EH (cell line): Measurements from ENCODE around the gene WASHC4.
"Not testable (repeated sequence)": the region's sequence is repeated elsewhere in the genome, so short reads cannot be mapped to it uniquely, and the experiment has no call there.

Experiments used
- DNase-seq: peaks from one replicate; pipeline ENCODE4 v3.0.0-alpha.2; 2015; ENCODE audit warnings: low read depth

The WASHC4 gene

DNA sequence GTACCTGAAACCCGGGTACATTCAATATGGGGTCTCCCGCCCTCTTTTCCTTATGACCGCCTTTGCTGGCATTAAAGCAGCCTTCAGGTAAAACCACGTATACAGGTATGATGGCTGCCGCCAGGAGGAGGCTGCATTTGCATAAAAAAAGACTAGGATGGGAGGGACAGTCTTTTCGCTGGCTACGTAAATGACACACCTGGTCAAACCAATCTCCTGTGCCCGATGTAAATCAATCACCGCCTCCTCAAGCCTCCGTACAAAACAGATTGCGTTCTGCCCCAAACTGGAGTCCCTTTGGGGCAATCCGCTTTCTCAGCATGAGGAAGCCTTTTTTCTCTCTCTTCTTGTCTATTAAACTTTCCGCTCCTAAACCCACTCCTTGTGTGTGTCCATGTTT, 15.2 kb upstream of the WASHC4 start:
- DNase-seq, result no peak

DNA sequence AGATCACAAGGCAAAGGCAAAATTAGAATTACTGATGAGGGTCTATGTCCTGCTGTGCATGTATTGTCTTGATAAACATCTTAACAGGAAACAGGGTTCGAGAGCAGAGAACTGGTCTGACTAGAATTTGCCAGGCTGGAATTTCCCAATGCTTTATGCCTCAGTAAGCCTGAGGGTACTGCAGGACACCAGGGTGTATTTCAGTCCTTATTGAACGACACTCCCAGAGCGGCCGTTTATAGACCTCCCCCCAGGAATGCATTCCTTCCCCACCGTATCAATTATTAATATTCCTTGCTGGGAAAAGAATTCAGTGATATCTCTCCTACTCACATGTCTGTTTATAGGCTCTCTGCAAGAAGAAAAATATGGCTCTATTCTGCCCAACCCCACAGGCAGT, 12.2 kb upstream of the WASHC4 start:
- not testable (repeated sequence) for DNase-seq

DNA sequence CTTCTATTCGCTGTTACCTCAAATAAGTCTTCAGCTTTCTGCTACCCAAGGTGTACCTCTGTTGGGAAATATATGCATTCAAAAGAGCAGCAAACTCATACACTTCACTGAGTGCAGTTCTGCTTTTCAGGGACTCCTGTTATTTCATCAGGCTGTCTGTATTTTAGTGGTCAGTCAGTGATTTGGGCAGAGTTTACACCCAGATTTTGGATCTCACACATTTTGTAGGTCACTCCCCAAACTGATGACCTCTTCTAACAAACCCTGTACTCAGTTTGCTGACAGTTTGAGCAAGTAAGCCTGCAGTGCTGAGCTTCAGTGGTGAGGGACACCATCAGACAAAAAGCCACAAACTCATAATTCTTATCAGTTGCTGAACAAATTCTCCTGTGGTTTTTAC, 8.2 kb upstream of the WASHC4 start:
- DNase-seq, result no peak

DNA sequence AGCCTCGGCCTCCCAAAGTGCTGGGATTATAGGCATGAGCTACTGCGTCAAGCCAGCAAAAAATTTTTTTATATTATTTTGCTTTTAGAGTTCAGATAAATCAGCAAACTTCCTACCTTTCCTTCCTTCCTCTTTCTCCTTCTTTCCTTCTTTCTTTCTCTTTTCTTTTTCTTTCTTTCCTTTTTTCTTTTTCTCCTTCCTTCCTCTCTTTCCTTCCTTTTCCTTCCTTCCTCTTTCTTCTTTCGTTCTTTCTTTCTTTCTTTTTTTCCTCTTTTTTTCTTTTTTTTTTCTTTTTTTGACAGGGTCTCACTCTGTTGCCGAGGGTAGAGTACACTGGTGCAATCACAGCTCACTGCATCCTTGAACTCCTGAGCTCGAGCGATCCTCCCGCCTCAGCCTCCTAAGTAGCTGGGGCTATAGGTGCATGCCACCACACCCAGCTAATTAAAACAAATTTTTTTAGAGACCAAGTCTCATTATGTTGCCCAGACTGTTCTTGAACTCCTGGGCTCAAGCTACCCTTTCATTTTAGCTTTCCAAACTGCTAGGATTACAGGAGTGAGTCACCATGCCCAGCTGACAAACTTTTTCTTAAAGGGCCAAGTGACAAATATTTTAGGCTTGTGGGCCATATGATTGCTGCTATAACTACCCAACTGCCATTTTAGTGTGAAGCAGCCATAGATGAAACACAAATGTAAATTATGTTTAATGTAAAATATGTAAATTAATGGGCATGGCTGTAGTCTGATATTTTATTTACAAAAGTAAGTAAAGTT, 7.1 kb upstream of the WASHC4 start:
- peak; percentile 73 for DNase-seq

DNA sequence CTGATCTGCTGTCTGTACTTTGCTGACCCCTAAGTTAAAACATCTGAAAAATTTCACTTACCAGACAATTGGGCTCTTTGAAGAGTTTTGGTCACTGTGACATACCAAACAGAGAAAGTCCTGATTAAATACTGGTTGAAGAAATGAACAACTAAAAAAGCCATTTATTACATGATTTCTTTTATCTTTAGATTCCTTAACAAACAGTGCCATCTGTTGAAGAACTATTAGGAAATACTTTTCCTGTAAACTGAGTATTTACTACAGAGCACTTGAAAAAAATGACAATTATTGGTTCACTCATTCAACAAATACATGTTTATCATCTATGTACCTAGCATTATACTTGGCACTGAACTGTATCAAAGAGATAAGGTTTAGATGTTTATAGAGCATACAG, 6.5 kb upstream of the WASHC4 start:
- DNase-seq, result peak; percentile 39

DNA sequence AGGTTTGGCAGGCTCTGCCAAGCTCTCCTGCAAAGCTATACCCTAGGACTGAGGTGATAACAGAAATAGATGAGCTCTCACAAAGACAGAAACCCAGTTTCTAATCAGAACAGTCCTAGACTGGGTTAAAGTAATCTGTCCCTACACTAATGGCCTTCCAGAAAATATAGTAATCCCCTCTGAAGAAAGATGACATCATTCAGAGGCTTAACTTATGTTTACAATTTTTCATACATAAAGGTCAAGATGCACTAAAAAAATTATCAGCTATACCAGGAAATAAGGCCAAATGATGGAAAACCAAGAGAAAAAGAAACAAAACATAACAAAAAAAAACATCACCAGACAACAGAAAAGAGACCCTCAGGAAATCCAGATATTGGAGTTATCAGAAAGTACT, 4.9 kb upstream of the WASHC4 start:
- DNase-seq, result no peak

DNA sequence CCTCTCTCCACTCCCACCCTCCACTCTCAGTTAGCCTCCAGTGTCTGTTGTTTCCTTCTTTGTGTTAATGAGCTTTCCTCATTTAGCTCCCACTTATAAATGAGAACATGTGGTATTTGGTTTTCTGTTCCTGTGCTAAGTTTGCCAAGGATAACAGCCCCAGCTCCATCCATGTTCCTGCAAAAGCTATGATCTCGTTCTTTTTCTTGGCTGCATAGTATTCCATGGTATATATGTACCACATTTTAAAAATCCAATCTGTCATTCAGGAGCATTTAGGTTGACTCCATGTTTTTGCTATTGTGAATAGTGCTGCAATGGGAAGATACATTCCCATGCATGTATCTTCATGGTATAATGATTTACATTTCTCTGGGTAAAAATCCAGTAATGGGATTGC, 2.8 kb upstream of the WASHC4 start:
- DNase-seq, result no peak

DNA sequence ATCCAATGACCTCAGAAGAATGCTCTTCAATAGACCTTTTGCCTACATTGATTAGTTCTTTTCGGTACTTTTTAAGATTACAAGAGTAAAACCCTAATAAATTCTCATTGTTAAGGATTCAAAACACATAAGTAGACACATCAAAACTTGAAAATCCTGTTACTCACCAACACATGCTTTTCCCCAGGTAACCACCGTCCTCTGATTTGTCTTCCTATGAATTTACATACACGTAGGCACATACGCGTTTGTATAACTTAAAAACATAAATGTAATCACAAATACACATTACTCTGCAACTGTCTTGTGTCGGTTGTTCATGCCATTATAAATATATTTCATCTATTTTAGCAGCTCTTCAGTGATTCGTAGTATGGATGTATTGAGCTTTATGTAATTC, 910 bp upstream of the WASHC4 start:
- DNase-seq, result no peak

DNA sequence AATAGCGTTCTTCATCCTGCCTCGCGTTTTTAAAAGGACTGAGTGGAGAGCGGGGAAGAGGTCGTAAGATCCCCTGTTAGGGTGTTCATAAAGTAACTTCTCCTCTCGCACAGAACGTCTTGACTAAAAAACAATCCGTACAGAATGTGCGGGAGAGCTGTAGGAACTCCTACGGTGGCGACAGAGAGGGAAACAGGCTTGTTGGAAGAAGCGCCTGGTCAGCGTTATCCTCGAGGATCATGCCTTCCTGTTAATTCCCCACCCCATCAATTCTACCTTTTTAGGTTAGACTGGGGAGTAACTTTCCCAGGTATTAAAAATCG, 399 bp upstream of the WASHC4 start:
- DNase-seq, result peak; percentile 66

DNA sequence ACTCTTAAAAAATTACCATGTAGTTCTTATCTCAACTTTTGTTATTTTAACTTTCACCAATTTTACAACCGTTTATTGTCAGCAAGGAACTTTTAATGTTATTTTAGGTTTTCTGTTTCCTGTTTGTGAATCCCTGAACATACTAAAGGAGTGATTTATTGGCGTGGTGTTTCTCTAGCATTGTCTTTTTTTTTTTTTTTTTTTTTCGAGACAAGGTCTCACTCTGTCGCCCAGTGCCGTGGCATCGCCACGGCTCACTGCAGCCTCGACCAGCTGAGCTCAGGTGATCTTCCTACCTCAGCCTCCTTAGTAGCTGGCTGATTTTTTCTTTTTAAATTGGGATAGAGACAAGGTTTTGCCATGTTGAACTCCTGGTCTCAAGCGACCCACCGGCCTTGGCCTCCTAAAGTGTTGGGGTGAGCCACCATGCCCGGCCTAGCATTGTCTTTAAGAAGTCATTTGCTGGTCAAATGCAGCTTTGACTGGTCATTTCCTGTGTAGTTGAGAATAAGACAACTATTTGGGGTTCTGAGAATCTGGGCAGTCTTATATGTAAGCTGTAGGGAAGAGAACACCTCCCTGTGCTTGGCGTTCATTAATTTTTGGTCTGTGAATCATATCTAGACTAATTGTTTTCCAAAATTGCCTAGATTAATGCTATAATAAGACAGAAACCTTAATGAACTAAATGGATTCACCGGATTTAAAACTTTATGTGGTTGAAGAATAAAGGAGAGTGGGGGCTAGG, 2.1 kb downstream of the WASHC4 start:
- DNase-seq, result peak; percentile 73

DNA sequence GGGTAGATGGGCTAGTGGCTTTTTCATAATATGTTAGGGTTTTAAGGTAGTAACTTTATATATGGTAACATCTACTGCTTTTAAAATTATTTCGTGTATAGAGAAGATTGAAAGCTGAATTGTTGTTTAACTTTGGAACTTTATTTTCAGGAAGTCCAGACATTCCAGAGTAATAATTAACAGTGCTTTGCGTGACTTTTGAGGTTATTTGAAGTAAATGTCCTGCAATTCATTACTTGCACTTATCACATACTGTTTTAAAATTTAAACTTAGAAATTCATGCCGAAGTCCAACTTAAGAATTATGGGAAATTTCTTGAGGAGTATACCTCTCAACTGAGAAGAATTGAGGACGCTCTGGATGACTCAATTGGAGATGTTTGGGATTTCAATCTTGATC, 3.3 kb downstream of the WASHC4 start:
- peak; percentile 56 for DNase-seq

DNA sequence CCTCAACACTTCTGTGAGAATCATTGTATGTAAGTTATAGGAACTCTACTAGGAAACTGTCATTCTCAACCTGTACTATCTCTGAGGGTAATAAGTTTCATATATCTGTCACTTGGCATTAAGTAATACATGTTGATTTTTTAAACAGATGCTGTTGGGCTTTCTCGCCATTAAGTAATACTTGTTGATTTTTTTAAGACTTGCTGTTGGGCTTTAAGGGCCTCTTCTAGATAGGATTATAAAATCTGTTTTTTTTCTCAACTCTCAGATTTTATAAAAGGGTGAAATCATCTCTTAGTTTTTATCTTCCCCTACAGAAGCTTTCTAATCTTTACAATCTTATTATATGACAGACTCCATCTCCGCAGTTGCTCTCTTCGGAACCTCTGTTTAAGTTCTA, 5.6 kb downstream of the WASHC4 start:
- DNase-seq, result no peak

DNA sequence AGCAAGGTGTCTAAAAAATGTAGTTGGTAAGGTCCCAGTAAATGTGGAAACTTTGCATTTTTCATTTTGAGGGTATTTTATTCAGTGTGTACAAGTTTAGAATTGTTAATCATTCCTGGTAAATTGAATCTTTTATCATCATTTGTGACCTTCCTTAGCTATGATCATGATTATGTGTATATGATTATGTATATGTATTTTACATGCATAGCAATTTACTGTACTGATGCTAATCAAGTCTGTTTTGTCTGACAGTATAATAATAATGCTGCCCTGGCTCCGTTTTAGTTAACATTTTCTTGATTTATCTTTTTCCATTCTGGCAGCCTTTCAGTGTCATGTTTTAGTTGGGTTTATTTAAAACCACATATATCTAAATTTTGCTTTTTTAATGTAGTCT, 9.4 kb downstream of the WASHC4 start:
- no peak for DNase-seq

DNA sequence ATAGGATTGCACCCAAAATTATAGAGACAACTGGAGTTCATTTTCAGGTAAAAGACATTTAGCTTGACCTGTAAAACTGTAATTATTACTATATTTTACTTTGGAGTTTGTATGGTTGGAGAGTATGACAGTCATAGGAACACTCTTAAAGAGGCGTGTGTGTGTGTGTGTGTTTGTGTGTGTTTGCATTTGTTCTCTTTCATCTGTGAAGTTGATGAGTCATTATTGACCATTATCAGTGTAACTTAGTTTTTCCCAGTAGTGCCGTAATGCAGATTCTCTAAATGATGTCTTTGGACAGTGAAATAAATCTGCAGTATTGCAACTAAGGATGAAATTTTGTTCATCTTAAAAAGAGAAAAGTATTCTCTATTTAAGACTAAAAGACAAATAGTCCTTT, 13.0 kb downstream of the WASHC4 start:
- no peak for DNase-seq

DNA sequence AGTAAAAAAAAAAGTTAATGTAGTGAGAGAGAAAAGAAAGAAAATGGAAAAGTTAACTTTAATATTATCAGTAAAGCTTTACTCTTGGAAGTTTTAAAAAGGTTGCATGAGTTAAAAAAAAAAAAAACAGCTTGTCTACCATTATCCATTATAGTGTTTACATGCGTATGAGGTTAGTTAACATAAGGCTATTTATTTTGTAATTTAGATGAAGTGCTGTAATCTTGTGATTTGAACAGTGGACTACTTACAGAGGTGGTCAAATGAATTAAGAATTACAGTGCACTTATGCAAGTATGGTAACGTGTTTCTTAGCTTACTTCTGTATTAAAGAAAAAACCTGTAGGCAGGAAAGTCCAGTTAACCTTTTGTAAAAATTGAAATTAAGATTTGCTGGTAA, 30.7 kb downstream of the WASHC4 start:
- no peak for DNase-seq

DNA sequence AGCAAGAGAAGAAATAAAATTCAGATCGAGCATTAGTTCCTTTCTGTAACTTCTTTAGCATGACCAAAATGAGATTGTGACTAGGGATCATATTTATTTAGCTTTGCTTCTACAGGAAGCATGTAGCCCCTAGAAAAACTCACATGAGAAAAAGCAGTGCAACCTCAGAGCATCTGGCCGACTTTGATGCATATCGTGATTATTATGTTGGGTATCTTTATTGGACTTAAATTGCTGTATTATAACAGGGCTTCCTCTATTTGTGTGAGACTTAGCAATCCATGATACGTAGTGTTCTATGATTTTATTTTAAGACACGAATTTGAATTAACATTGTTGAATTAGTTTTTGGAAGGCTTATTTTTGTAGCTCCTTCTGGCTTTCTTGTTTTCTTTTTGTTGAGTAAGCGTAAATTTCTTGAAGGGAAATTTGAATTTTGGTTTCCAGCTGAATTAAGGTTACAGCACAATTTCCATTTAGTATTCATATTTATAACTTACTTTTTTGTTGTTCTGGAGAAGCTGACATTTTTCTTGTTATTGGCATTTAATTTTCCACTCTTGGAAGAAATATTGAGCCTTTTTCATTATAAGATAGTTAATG, 33.9 kb downstream of the WASHC4 start:
- DNase-seq, result no peak

DNA sequence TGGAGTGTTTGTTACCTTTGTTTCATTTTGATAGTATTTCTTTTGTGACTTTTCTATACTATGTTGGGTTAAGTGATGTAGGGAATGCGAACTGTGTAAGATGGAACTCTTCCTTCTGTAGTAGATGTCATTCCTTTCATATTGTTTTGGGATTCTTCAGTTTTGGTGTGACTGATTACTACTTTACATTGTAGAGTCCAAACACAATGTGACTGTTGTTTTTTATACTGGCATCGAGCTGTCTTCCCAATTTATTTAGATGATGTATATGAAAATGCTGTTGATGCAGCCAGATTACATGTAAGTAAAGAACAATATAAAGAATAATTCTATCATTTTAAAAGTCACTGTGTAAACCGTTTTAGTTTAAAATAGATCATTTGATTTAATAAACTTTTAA, 34.7 kb downstream of the WASHC4 start:
- DNase-seq, result no peak

DNA sequence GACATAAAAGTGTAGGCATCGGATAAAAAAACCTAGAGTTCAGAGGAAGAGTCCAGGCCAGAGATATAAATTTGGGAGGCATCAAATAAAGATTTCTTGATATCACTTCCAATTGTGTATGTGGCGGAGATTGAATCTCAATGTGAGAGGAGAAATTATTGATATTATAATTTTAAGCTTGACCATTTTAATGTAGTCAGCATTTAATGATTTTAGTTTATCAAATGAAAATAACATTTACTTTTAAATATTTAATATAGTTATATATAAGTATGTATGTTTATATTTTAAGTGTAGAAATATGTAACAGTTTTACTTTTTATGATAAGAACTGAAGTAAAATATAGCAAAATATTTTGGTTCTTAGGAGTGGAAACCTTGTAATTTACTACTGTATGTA, 48.7 kb downstream of the WASHC4 start:
- DNase-seq, result no peak

DNA sequence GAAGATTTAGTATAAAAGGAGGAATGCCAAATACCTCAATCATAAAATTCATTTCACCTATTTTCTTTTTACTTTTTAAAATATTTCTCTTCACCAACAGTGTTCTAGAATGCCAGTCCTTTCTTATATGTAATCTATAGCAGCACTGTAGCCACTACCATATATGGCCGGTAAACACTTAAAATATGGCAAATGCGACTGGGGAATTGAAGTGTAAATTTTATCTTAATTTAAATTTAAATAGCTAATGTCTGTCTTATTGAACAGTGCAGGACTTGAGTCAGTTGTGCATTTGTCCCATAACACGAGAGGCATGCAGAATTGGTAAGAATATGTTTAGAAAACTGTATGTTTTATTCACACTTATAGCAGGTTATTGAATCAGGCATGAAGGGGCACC, 50.1 kb downstream of the WASHC4 start:
- DNase-seq, result no peak

DNA sequence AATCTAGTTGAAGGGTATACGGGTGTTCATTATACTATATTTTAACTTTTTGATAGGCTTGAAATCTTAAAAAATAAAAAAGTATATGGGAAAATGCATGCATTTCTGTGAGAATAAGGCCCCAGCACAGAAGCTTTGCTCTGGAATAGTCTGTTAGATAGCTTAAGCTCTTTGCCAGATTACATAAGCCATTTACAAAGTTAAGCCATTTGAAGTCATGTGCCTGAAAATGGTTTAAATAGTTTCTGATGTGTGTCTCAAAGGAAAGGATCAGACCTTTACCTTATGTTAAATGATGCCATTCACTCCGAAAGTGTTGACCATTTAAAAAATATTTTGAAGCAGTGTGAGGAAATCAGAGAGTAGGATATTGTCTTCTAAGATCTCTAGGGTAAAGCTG, 51.3 kb downstream of the WASHC4 start:
- DNase-seq, result no peak

DNA sequence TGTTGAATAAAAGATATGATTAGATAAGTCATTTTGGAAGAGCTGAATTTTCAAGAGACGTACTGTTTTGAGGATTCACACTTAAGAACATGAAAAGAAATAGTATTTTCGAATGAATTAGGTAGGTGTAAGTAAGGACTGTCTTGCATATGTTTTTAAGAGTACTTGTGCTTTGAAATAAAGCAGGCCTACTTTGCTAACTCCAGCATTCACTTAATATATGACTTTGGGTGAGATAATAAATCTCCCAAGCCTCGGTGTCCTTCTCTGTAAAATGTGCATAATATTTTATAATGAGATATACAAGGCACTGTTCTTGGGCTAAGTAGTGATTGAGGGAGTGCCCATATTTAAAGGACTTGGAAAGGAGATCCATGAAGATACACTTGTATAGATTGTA, 54.6 kb downstream of the WASHC4 start:
- no peak for DNase-seq

DNA sequence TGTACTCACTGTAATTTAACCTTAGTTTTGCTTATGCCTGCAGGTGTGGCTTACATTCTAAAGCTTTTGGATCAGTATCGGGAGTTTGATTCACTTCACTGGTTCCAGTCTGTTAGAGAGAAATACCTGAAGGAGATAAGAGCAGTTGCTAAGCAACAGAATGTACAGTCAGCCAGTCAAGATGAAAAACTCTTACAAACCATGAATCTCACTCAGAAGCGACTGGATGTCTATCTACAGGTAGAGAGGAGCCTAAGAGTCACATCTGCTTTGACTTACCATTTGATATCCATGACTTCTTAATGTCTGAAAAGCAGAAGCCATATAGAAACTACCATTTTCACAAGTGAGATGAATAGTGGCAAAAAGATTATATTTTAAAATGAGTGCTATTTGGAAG, 56.5 kb downstream of the WASHC4 start:
- no peak for DNase-seq

DNA sequence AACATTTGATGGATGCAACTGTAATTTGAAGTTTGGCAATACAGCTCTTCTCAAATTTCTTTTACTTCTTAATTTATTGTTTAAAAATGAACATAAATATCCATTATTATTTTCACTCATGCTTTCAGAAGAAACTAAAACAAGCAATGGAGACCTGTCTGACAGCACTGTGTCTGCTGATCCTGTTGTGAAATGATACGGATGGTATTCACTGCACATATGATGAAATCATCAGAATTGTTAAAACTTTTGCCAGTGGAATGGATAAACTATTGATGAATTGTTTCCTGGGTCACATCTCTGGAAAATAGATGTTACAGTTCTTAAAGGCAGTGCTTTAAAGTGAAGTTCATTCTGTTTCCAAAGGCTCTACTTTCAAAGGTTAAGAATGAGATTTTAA, 59.2 kb downstream of the WASHC4 start:
- DNase-seq, result no peak

DNA sequence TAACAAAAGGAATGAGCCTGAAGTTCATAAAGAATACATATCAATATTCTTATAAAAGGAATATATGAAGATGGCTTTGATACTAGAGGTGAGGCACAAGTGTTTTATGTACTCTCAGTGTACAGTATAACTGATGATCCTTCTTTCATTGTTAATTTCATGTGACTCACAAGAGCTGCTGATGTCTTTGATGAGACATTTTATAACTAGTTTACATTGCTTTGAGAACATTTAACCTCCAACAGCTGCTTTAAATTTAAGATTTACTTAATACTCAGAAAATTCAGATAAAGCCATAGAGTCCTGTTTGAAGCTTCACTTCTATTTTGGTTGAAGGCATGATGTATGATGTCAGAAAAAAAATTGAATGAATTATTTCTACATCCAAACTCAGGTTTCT, 59.8 kb downstream of the WASHC4 start:
- peak; percentile 33 for DNase-seq
